ENCODE results near the gene SH2D3C.

DNA sequence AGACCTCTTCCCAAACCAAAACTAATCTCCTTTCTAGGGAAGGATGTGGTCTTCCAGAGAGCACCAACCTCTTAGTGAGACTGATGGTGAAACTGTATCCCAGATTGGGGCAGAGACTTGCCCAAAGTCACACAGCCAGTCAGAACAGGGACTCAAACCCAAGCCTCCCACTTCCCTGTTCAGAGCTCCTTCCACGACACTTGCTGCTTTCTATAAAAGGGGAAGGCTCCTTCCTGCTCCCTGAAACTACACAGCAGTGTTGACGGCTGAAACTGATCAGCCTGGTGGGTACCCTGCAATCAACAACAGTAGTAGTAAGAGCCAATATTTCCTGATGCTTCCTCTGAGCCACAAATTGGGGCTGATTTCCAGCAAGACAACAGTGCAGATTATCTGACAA lies 44.9 kb downstream of the SH2D3C start:
- TF ChIP-seq, protein P1, sequence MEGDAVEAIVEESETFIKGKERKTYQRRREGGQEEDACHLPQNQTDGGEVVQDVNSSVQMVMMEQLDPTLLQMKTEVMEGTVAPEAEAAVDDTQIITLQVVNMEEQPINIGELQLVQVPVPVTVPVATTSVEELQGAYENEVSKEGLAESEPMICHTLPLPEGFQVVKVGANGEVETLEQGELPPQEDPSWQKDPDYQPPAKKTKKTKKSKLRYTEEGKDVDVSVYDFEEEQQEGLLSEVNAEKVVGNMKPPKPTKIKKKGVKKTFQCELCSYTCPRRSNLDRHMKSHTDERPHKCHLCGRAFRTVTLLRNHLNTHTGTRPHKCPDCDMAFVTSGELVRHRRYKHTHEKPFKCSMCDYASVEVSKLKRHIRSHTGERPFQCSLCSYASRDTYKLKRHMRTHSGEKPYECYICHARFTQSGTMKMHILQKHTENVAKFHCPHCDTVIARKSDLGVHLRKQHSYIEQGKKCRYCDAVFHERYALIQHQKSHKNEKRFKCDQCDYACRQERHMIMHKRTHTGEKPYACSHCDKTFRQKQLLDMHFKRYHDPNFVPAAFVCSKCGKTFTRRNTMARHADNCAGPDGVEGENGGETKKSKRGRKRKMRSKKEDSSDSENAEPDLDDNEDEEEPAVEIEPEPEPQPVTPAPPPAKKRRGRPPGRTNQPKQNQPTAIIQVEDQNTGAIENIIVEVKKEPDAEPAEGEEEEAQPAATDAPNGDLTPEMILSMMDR (IDR thresholded peaks at IDR 0.05; ENCODE audit: poor library complexity, severe bottlenecking) = no peak
- TF ChIP-seq EP300 (conservative IDR thresholded peaks at IDR 0.05; ENCODE audit: poor library complexity, severe bottlenecking) = no peak
